ENCODE results near the gene PDK3.

The PDK3 gene

GRCh38 chrX:24563291-24564010 lies 98.4 kb downstream of the PDK3 start:
- DNase-seq: no peak

GRCh38 chrX:24566240-24566639 lies 101.2 kb downstream of the PDK3 start:
- no peak for DNase-seq

GRCh38 chrX:24567169-24567568 lies 102.1 kb downstream of the PDK3 start:
- DNase-seq: no peak

- no peak for DNase-seq
These were observed 109.7 kb downstream of the PDK3 start for GRCh38 chrX:24574743-24575142.

- DNase-seq: no peak
These were observed 110.4 kb downstream of the PDK3 start for GRCh38 chrX:24575496-24575895.

- DNase-seq: no peak
These were observed 112.0 kb downstream of the PDK3 start for GRCh38 chrX:24577091-24577490.
